ENCODE measurements around the gene PLOD1.
"Not testable (repeated sequence)": the region's sequence is repeated elsewhere in the genome, so short reads cannot be mapped to it uniquely, and the experiment has no call there.

PLOD1 gene

DNA sequence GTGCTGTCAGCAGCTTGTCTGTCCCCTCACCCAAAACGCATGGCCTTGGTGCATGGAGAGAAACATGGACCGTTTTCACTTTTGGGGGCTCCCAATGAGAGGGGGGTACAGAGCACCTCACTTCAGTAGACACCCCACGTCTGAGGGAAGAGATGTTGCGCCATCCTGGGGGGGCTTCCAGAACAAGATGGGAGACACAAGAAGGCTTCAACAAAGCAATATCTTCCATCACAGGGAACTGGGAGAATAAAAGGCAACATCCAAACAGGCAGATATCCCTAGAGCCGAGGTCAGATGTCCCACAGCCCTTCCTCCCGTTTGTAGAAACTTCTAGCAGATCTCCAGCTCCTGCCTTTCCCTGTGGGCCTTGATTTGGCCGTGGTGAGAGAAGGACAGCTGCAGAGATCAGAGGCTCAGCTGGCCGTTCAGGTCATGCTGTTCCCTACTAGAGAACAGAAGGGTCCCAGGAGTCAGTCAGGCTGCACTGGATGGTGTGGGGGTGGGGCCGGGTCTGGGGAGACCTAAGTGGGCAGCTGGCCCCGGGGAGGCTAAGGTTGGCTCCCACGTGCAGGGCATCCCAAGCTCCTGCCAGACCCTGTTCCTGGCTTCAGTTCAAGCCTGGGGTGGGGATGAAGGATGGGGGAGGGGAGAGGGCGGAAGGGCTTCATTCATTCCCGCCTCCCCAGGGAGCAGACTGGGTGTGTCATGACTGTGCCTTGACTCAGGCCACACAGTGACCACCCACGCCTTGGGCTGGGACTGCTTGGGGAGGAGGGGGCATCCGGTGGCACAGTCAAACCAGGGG lies 4.4 kb downstream of the PLOD1 start:
- TF ChIP-seq Cebpa-rat (IDR thresholded peaks at IDR 0.05), result no peak
- H3K4me2 ChIP-seq, result no peak overlapping the region

DNA sequence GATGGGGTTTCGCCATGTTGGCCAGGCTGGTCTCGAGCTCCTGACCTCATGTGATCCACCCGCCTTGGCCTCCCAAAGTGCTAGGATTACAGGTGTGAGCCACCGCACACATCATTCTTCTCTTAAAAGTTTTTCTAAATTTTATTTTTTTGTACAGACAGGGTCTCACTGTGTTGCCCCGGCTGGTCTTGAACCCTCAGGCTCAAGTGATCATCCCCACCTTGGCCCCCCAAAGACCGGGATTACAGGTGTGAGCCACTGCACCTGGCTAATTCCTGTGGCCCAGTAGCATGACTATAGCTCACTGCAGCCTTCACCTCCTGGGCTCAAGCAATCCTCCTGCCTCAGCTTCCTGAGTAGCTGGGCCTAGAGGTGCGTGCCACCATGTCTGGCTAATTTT lies 5.3 kb downstream of the PLOD1 start:
- not testable (repeated sequence) for H4K20me1 ChIP-seq, H3K9me3 ChIP-seq, H3K4me2 ChIP-seq, H3K9ac ChIP-seq, H3K4me3 ChIP-seq, H3K27me3 ChIP-seq, H3K27ac ChIP-seq
- H3K36me3 ChIP-seq, result peaks cover 57% of the 10 kb centered on the region; the same call in 1 of the 2 replicates
- peaks cover 33% of the 10 kb centered on the region for H3K4me1 ChIP-seq

More for the DNA sequence above, 4.4 kb downstream of the PLOD1 start:
- Histone ChIP-seq H3K27me3 (no peaks in the 10 kb centered on the region), H3K9me3 (no peaks in the 10 kb centered on the region), H3K9ac (no peak overlapping the region), H3K4me1 (peaks cover 39% of the 10 kb centered on the region), H3K27ac (no peak overlapping the region; the same call in 1 of the 2 replicates), H3K4me3 (no peak overlapping the region), H4K20me1 (no peaks in the 10 kb centered on the region), H3K36me3 (peaks cover 54% of the 10 kb centered on the region; the same call in 1 of the 2 replicates)

DNA sequence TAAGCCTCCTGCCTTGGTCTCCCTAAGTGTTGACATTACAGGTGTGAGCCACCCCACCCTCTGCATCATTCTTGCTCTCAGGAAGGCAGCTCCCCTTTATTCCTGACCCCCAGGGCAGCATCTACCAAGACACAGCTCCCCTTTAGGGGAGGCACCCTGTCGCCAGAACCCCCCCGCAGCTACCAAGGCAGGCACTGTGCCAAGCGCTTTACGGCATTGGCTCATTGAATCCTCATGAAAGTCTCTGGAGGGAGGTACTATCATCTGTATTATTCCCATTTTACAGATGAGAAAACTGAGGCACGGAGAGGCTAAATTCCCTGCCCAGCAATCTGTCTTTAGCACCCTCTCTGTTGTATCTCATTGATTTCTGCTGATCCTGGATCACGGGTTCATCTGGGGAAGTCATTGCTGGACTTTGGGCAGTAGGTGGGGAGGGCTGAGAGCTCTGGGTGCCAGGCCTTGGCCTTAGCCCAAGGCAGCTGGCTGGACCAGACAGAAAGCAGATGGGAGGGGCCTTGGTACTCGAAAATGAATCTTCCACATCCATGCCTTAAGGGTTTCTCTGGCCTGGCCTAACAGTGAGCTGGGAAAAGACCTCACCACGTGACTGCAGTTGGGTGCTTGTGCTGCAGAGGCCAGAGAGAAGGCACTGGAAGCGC lies 5.9 kb downstream of the PLOD1 start:
- no peak overlapping the region for H3K9ac ChIP-seq
- H3K27me3 ChIP-seq, result no peaks in the 10 kb centered on the region
- peaks cover 63% of the 10 kb centered on the region; the same call in 1 of the 2 replicates for H3K36me3 ChIP-seq
- no peak overlapping the region for H3K4me2 ChIP-seq
- no peak overlapping the region for H3K27ac ChIP-seq
- no peaks in the 10 kb centered on the region for H4K20me1 ChIP-seq
- no peak for TF ChIP-seq Cebpa-rat (IDR thresholded peaks at IDR 0.05)
- no peaks in the 10 kb centered on the region for H3K9me3 ChIP-seq
- H3K4me1 ChIP-seq, result peaks cover 27% of the 10 kb centered on the region
- no peak overlapping the region for H3K4me3 ChIP-seq

DNA sequence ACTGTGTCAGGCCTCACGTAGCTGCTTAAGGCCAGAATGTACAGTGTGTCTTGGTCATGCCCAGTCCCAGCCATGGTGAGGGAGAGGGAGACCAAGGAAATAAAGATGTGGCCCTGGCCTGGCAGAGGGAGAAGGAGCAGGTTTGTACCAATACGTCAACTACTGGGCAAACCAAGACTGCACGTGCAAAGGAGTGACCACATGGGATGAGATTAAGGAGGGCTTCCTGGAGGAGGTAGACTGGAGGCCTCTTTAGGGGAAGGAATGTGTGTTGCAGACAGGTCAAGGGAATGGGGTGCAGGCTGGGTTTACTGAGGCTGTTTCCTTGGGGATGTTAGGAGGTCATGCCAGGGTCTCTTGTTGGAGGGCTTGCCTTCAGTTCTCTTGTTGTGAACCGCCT lies 7.8 kb downstream of the PLOD1 start:
- H3K9ac ChIP-seq, result no peak overlapping the region
- peaks cover 20% of the 10 kb centered on the region for H3K4me1 ChIP-seq
- no peak overlapping the region for H3K4me3 ChIP-seq
- TF ChIP-seq Cebpa-rat (IDR thresholded peaks at IDR 0.05), result no peak
- no peaks in the 10 kb centered on the region for H3K27me3 ChIP-seq
- no peaks in the 10 kb centered on the region for H4K20me1 ChIP-seq
- peaks cover 71% of the 10 kb centered on the region; the same call in 1 of the 2 replicates for H3K36me3 ChIP-seq
- H3K4me2 ChIP-seq, result no peak overlapping the region
- no peaks in the 10 kb centered on the region for H3K9me3 ChIP-seq
- no peak overlapping the region for H3K27ac ChIP-seq

DNA sequence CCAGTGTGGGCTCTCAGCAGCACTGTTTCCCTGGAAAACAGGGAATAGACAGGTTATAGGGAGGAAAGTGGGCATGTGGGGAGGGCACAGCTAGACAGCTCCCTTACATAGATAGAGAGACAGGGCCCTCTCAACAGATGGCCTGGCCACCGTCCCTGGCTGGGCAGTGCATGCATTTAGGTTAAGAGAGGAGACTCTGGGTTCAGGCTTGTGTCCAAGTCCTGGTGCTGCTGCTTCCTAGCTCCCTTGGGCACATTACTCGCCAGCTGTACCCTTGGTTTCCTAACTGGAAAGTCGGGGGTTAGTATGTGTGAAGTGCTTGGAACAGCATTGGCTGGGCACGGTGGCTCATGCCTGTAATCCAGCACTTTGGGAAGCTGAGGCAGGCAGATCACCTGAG lies 9.1 kb downstream of the PLOD1 start:
- Histone ChIP-seq H3K4me1 (peaks cover 7% of the 10 kb centered on the region), H3K4me3 (no peak overlapping the region), H3K9me3 (0 out of 2 replicates have a peak, but pooled peaks cover 3% of the 10 kb centered on the region), H3K9ac (no peak overlapping the region), H3K27ac (no peak overlapping the region), H4K20me1 (no peaks in the 10 kb centered on the region), H3K4me2 (no peak overlapping the region), H3K36me3 (peaks cover 73% of the 10 kb centered on the region), H3K27me3 (no peaks in the 10 kb centered on the region)
- no peak for TF ChIP-seq Cebpa-rat (IDR thresholded peaks at IDR 0.05)

DNA sequence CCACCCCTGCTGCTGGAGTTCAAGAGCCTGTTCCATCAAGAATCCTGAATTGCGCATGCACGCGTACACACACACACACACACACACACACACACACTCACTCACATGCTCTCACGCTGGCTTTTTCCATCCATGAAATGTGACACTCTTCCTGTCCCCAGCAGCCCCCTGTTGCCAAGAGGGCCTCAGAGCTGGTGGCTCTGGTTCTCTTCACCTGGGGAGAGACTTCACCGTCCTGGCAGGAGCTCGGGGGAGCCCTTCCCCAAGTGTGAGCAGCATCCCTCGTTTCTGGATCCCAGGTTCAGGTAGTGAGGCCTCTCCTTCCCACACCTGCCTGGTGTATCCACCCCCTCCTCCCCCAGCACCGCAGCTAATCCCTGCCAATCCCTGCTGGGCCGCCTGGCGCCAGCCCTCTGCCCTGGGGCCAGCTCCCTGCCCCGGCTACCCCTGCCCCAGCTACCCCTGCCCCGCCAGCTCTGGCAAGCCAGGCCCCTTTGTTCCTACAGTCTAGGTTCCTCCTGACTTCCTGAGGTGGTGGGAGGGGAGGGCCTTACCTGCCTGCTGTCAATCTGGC lies 9.9 kb downstream of the PLOD1 start:
- Histone ChIP-seq H3K4me3 (no peak overlapping the region), H3K4me1 (0 out of 2 replicates have a peak, but pooled peaks cover 5% of the 10 kb centered on the region), H3K9me3 (0 out of 2 replicates have a peak, but pooled peaks cover 6% of the 10 kb centered on the region), H3K9ac (no peak overlapping the region), H3K4me2 (no peak overlapping the region), H3K27ac (no peak overlapping the region), H3K36me3 (peaks cover 78% of the 10 kb centered on the region), H4K20me1 (no peaks in the 10 kb centered on the region), H3K27me3 (no peaks in the 10 kb centered on the region)
- no peak for TF ChIP-seq Cebpa-rat (IDR thresholded peaks at IDR 0.05)

DNA sequence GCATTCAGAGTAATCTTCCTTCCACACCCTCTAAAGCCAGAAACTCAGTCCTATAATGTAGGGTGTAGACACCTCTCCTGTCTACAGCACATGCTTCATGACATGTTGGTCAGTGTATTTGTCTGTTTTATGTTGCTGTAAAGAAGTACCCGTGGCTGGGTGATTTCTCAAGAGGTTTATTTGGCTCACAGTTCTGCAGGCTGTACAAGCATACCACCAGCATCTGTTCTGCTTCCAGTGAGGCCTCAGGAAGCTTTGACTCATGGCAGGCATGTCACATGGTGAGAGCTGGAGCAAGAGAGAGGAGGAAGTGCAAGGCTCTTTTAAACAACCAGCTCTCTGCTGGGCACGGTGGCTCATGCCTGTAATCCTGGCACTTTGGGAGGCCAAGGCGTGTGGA lies 12.1 kb downstream of the PLOD1 start:
- Histone ChIP-seq H3K4me3 (no peak overlapping the region), H4K20me1 (no peaks in the 10 kb centered on the region), H3K4me2 (no peak overlapping the region), H3K9me3 (0 out of 2 replicates have a peak, but pooled peaks cover 6% of the 10 kb centered on the region), H3K36me3 (peaks cover 84% of the 10 kb centered on the region), H3K4me1 (0 out of 2 replicates have a peak, but pooled peaks cover 5% of the 10 kb centered on the region), H3K27ac (no peak overlapping the region), H3K9ac (no peak overlapping the region), H3K27me3 (no peaks in the 10 kb centered on the region)
- TF ChIP-seq Cebpa-rat (IDR thresholded peaks at IDR 0.05), result no peak

DNA sequence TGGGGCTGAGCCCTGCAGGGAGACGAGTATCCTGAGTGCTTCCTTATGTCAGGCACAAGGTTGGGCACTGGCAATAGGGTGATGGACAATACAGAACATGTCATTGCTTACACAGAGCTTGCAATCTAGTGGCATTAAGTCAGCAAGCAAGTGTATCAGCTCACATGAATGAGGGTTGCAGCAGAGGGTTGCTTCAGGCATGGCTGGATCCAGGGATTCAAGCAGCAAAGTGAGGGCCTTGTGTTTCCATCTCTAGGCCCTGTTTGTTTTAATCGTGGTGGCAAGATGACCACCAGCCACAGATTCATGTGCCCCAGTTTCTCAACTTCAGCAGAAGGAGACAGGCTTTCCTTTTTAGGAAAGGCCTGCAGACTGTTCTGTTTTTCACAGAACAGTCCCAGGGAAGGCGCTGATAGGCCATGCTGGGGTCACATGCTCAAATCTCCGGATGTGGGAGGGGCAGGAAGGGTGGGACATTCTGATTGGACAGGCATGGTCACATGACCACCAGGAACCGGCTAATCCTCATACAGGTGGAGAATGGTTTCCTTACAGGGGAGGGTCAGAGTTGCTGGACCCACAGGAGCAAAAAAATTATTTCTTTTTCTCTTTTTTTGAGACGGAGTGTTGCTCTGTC lies 14.4 kb downstream of the PLOD1 start:
- TF ChIP-seq Cebpa-rat (IDR thresholded peaks at IDR 0.05), result no peak
- Histone ChIP-seq H3K27me3 (no peaks in the 10 kb centered on the region), H3K4me2 (no peak overlapping the region), H3K4me1 (0 out of 2 replicates have a peak, but pooled peaks cover 5% of the 10 kb centered on the region), H3K9ac (no peak overlapping the region), H3K36me3 (peaks cover 86% of the 10 kb centered on the region), H3K4me3 (no peak overlapping the region), H4K20me1 (no peaks in the 10 kb centered on the region), H3K9me3 (0 out of 2 replicates have a peak, but pooled peaks cover 6% of the 10 kb centered on the region), H3K27ac (no peak overlapping the region)

DNA sequence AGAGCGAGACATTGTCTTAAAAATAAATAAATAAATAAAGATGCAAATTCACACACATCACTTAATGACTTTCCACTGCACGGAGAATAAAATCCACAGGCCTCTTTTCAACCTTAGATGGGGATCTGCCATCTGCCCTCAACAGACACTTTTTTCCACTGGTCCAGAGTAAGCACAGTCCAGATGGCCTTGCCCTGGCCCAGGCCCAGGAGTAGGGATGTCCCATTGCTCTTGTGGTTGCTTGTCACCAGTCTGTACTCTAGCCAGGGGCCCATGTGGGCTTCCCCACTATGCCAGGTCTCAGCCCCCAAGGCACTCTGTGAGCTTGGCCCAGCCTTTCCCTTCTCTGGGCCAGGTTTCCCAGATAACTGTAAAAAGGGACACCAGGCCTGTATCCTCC lies 17.4 kb downstream of the PLOD1 start:
- Histone ChIP-seq H3K27ac (no peak overlapping the region), H3K4me1 (no peaks in the 10 kb centered on the region), H3K36me3 (peaks cover 95% of the 10 kb centered on the region), H4K20me1 (no peaks in the 10 kb centered on the region), H3K27me3 (no peaks in the 10 kb centered on the region), H3K9ac (no peak overlapping the region), H3K9me3 (0 out of 2 replicates have a peak, but pooled peaks cover 6% of the 10 kb centered on the region), H3K4me3 (no peak overlapping the region), H3K4me2 (no peak overlapping the region)
- TF ChIP-seq Cebpa-rat (IDR thresholded peaks at IDR 0.05), result no peak

Data from BLaER1 (cell line).